ENCODE results near the gene JAG2.

Gene JAG2

GRCh38 chr14:105168496-105168978, at the start of gene JAG2:
Gene JAG2, minus strand, starts transcription at chr14:105168776. Its CDS starts 356 bp downstream, at chr14:105168420.
- DNase-seq (ENCODE audit: low read depth in 2 of 2): peak in 1 of 2 donors; percentile 36

- DNase-seq (ENCODE audit: low read depth in 2 of 2): no peak
Measured at GRCh38 chr14:105217774-105218173, 49.2 kb upstream of the JAG2 start.

- DNase-seq (ENCODE audit: low read depth in 2 of 2): no peak
Measured at GRCh38 chr14:105216490-105217247, 48.1 kb upstream of the JAG2 start.

- no peak for DNase-seq (ENCODE audit: low read depth in 2 of 2)
Measured at GRCh38 chr14:105215602-105216001, 47.0 kb upstream of the JAG2 start.

- DNase-seq (ENCODE audit: low read depth in 2 of 2): no peak
Measured at GRCh38 chr14:105214324-105214915, 45.8 kb upstream of the JAG2 start.

- no peak for DNase-seq (ENCODE audit: low read depth in 2 of 2)
Measured at GRCh38 chr14:105213361-105213760, 44.8 kb upstream of the JAG2 start.

GRCh38 chr14:105212541-105213300, 44.1 kb upstream of the JAG2 start:
- DNase-seq (ENCODE audit: low read depth in 2 of 2): no peak

GRCh38 chr14:105211758-105212089, 43.1 kb upstream of the JAG2 start:
- no peak for DNase-seq (ENCODE audit: low read depth in 2 of 2)

- DNase-seq (ENCODE audit: low read depth in 2 of 2): no peak
Measured at GRCh38 chr14:105211086-105211757, 42.6 kb upstream of the JAG2 start.

GRCh38 chr14:105210266-105211025, 41.9 kb upstream of the JAG2 start:
- DNase-seq (ENCODE audit: low read depth in 2 of 2): no peak

- no peak for DNase-seq (ENCODE audit: low read depth in 2 of 2)
Measured at GRCh38 chr14:105209646-105210045, 41.1 kb upstream of the JAG2 start.

- DNase-seq (ENCODE audit: low read depth in 2 of 2): no peak
Measured at GRCh38 chr14:105209091-105209490, 40.5 kb upstream of the JAG2 start.

- DNase-seq (ENCODE audit: low read depth in 2 of 2): no peak
Measured at GRCh38 chr14:105208738-105209075, 40.1 kb upstream of the JAG2 start.

- DNase-seq (ENCODE audit: low read depth in 2 of 2): no peak
Measured at GRCh38 chr14:105207996-105208737, 39.6 kb upstream of the JAG2 start.

GRCh38 chr14:105207460-105207901, 38.9 kb upstream of the JAG2 start:
- no peak for DNase-seq (ENCODE audit: low read depth in 2 of 2)

- no peak for DNase-seq (ENCODE audit: low read depth in 2 of 2)
Measured at GRCh38 chr14:105206873-105207272, 38.3 kb upstream of the JAG2 start.

GRCh38 chr14:105205673-105206208, 37.2 kb upstream of the JAG2 start:
- DNase-seq (ENCODE audit: low read depth in 2 of 2): no peak

GRCh38 chr14:105204931-105205672, 36.5 kb upstream of the JAG2 start:
- no peak for DNase-seq (ENCODE audit: low read depth in 2 of 2)

- no peak for DNase-seq (ENCODE audit: low read depth in 2 of 2)
Measured at GRCh38 chr14:105204206-105204930, 35.8 kb upstream of the JAG2 start.

All from stimulated activated CD4-positive, alpha-beta T cell treated with anti-CD3 and anti-CD28 coated beads, Interleukin-4, amount 100 ng/mL, for 48 hours (primary cell).